ENCODE data around the gene SWSAP1.

DNA sequence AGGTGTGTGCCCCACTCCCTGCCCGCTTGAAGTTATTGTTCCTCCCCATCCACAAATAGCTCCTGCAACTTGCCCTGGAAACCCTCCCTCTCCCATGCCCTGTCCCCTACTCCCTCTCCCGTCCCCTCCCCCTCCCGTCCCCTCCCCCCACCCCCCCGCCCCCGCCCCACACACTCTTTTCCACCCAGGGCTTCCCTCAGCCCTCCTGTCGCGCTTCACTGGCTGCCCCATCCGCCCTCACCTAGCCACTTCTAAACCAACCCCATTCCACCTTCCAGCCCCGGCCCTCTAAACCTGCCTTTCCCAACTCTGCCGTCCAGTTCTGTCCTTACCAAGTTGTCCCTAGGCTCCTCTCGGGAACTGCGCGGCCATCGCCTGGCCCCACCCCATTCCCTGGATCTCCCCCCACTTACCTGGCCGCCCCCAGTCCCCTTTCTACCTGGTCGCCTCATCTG is 43.7 kb downstream of the SWSAP1 start:
- TF ChIP-seq, protein P1, sequence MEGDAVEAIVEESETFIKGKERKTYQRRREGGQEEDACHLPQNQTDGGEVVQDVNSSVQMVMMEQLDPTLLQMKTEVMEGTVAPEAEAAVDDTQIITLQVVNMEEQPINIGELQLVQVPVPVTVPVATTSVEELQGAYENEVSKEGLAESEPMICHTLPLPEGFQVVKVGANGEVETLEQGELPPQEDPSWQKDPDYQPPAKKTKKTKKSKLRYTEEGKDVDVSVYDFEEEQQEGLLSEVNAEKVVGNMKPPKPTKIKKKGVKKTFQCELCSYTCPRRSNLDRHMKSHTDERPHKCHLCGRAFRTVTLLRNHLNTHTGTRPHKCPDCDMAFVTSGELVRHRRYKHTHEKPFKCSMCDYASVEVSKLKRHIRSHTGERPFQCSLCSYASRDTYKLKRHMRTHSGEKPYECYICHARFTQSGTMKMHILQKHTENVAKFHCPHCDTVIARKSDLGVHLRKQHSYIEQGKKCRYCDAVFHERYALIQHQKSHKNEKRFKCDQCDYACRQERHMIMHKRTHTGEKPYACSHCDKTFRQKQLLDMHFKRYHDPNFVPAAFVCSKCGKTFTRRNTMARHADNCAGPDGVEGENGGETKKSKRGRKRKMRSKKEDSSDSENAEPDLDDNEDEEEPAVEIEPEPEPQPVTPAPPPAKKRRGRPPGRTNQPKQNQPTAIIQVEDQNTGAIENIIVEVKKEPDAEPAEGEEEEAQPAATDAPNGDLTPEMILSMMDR (IDR thresholded peaks at IDR 0.05), result no peak
- TF ChIP-seq EP300 (IDR thresholded peaks at IDR 0.05) (no peak), POLR2A (IDR thresholded peaks at IDR 0.05; ENCODE audit: low read depth) (no peak)

Data from esophagus muscularis mucosa (tissue), 4 donors.